ENCODE measurements around the gene DPP10.

Gene DPP10

GRCh38 chr2:115569547-115569946 is 1127.1 kb downstream of the DPP10 start:
- DNase-seq (ENCODE audit: low spot score), result no peak

GRCh38 chr2:115572746-115573145 is 1130.3 kb downstream of the DPP10 start:
- no peak for DNase-seq (ENCODE audit: low spot score)

- no peak for DNase-seq (ENCODE audit: low spot score)
These were observed 1131.3 kb downstream of the DPP10 start for GRCh38 chr2:115573756-115574155.

- DNase-seq (ENCODE audit: low spot score), result no peak
These were observed 1132.2 kb downstream of the DPP10 start for GRCh38 chr2:115574667-115575066.

- DNase-seq (ENCODE audit: low spot score), result no peak
These were observed 1138.3 kb downstream of the DPP10 start for GRCh38 chr2:115580784-115581183.

- no peak for DNase-seq (ENCODE audit: low spot score)
These were observed 1142.1 kb downstream of the DPP10 start for GRCh38 chr2:115584507-115584906.

GRCh38 chr2:115596659-115597375 is 1154.4 kb downstream of the DPP10 start:
- DNase-seq (ENCODE audit: low spot score), result no peak

GRCh38 chr2:115603285-115603684 is 1160.8 kb downstream of the DPP10 start:
- no peak for DNase-seq (ENCODE audit: low spot score)

GRCh38 chr2:115606350-115606749 is 1163.9 kb downstream of the DPP10 start:
- no peak for DNase-seq (ENCODE audit: low spot score)

GRCh38 chr2:115609978-115610377 is 1167.5 kb downstream of the DPP10 start:
- no peak for DNase-seq (ENCODE audit: low spot score)

- DNase-seq (ENCODE audit: low spot score), result no peak
These were observed 1168.4 kb downstream of the DPP10 start for GRCh38 chr2:115610888-115611287.

- DNase-seq (ENCODE audit: low spot score), result no peak
These were observed 1181.9 kb downstream of the DPP10 start for GRCh38 chr2:115624332-115624731.

- no peak for DNase-seq (ENCODE audit: low spot score)
These were observed 1192.1 kb downstream of the DPP10 start for GRCh38 chr2:115634578-115634977.

- DNase-seq (ENCODE audit: low spot score), result no peak
These were observed 1193.0 kb downstream of the DPP10 start for GRCh38 chr2:115635430-115635829.

GRCh38 chr2:115649731-115650130 is 1207.3 kb downstream of the DPP10 start:
- DNase-seq (ENCODE audit: low spot score), result no peak

GRCh38 chr2:115650827-115651226 is 1208.4 kb downstream of the DPP10 start:
- no peak for DNase-seq (ENCODE audit: low spot score)

GRCh38 chr2:115652652-115653051 is 1210.2 kb downstream of the DPP10 start:
- DNase-seq (ENCODE audit: low spot score), result no peak

GRCh38 chr2:115654362-115654761 is 1211.9 kb downstream of the DPP10 start:
- no peak for DNase-seq (ENCODE audit: low spot score)

- DNase-seq (ENCODE audit: low spot score), result no peak
These were observed 1235.7 kb downstream of the DPP10 start for GRCh38 chr2:115678129-115678528.

- DNase-seq (ENCODE audit: low spot score), result no peak
These were observed 1241.9 kb downstream of the DPP10 start for GRCh38 chr2:115684345-115684744.

- no peak for DNase-seq (ENCODE audit: low spot score)
These were observed 1249.0 kb downstream of the DPP10 start for GRCh38 chr2:115691409-115691808.

- no peak for DNase-seq (ENCODE audit: low spot score)
These were observed 1252.2 kb downstream of the DPP10 start for GRCh38 chr2:115694651-115695050.

- no peak for DNase-seq (ENCODE audit: low spot score)
These were observed 1290.8 kb downstream of the DPP10 start for GRCh38 chr2:115733190-115733775.

- no peak for DNase-seq (ENCODE audit: low spot score)
These were observed 1295.7 kb downstream of the DPP10 start for GRCh38 chr2:115738111-115738510.

All from D341Med (cell line).